Measurements from ENCODE around the gene DYNC1I1. TPM values are rescaled to one million over a fixed set of nuclear protein-coding genes. Genes with fewer than 3 reads are reported as not detected.

DYNC1I1 gene
- total and polyA plus RNA-seq, 2 donors (not counting 3 experiments of a cell fraction or from before 2014, with no cell fraction given), result 1.8 to 3.6 TPM

DNA sequence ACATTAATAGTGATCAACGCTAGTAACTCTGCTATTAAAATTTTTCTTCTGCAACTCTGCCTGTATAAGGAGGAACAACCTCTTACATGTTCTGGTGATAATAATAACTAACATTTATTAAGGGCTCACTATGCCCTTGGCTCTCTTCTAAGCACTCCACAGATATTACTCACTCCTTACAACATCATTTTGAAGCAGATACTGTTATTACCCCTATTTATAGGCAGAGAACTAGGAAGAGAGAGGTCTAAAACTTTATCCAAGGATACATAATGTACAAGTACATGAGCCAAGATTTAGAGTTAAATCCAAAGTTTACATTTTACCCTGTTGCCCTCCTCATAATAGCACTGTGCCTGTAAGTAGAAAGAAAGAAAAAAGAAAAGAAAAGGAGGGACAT is 205.6 kb downstream of the DYNC1I1 start:
- H3K27me3 ChIP-seq (ENCODE audit: control insufficient read depth in 2 of 2, insufficient read depth in 2 of 2, low read length in 2 of 2), result no peaks in the 10 kb centered on the region
- no peaks in the 10 kb centered on the region for H3K79me2 ChIP-seq (ENCODE audit: control insufficient read depth, insufficient read depth, low read length)
- DNase-seq (ENCODE audit: low read depth, low spot score) (no peak), FAIRE-seq (no peak)
- dilution Hi-C loops (cut with MboI; ENCODE audit: extremely low pct_ligation_motif_present, low sequenced_read_pairs) (no loop called here), intact Hi-C loops (cut with micrococcal nuclease) (no loop called here)
- peaks cover 9% of the 10 kb centered on the region for H3K4me1 ChIP-seq (ENCODE audit: control insufficient read depth, extremely low read depth, insufficient read depth, low read length)
- no peaks in the 10 kb centered on the region for H3K9me1 ChIP-seq (replicated peaks; ENCODE audit: control insufficient read depth, extremely low read depth, insufficient read depth, low read length)
- no peak overlapping the region for H3K9ac ChIP-seq (replicated peaks; ENCODE audit: extremely low read depth, insufficient read depth, low read length)
- H3K4me3 ChIP-seq (replicated peaks in 1 of 3; ENCODE audit: insufficient read depth in 1 of 3, low read depth in 1 of 3, low read length in 3 of 3), result no peak overlapping the region
- no peaks in the 10 kb centered on the region for H3K36me3 ChIP-seq (ENCODE audit: control insufficient read depth in 2 of 2, extremely low read depth in 1 of 2, insufficient read depth in 2 of 2, low read length in 2 of 2)
- no peaks in the 10 kb centered on the region for H4K20me1 ChIP-seq (replicated peaks; ENCODE audit: control insufficient read depth, extremely low read depth, insufficient read depth, low read length)
- peak overlapping the region; percentile 16 for H3K4me2 ChIP-seq (ENCODE audit: insufficient read depth, low read length)
- ChIA-PET CTCF (no interaction called here), POLR2A (no interaction called here)
- H2AFZ ChIP-seq (ENCODE audit: low read depth, low read length), result no peak overlapping the region
- H3K27ac ChIP-seq (ENCODE audit: insufficient read depth, low read depth, low read length), result no peak overlapping the region
- BruUV-seq (replicated peaks), result no TSS peak
- TF ChIP-seq GATA2 (IDR thresholded peaks at IDR 0.05; ENCODE audit: insufficient read depth, insufficient read length, low read depth, low read length), result no peak
- no peak for TF ChIP-seq EZH2 (IDR thresholded peaks at IDR 0.05; ENCODE audit: borderline replicate concordance, low read depth, low read length, severe bottlenecking)
- TF ChIP-seq POLR2A (IDR thresholded peaks at IDR 0.05; ENCODE audit: low read depth, low read length), result no peak
- TF ChIP-seq POLR2AphosphoS5 (IDR thresholded peaks at IDR 0.05; ENCODE audit: insufficient read depth, low read depth, low read length), result no peak
- no peak for TF ChIP-seq JUN (IDR thresholded peaks at IDR 0.05; ENCODE audit: borderline replicate concordance, insufficient read depth, insufficient read length, low read depth)
- no peak for TF ChIP-seq MAX (IDR thresholded peaks at IDR 0.05; ENCODE audit: insufficient read depth, insufficient read length)
- TF ChIP-seq FOS (IDR thresholded peaks at IDR 0.05; ENCODE audit: borderline replicate concordance, insufficient read depth, low read length), result no peak
- TF ChIP-seq, protein P1, sequence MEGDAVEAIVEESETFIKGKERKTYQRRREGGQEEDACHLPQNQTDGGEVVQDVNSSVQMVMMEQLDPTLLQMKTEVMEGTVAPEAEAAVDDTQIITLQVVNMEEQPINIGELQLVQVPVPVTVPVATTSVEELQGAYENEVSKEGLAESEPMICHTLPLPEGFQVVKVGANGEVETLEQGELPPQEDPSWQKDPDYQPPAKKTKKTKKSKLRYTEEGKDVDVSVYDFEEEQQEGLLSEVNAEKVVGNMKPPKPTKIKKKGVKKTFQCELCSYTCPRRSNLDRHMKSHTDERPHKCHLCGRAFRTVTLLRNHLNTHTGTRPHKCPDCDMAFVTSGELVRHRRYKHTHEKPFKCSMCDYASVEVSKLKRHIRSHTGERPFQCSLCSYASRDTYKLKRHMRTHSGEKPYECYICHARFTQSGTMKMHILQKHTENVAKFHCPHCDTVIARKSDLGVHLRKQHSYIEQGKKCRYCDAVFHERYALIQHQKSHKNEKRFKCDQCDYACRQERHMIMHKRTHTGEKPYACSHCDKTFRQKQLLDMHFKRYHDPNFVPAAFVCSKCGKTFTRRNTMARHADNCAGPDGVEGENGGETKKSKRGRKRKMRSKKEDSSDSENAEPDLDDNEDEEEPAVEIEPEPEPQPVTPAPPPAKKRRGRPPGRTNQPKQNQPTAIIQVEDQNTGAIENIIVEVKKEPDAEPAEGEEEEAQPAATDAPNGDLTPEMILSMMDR (IDR thresholded peaks at IDR 0.05; ENCODE audit: extremely low read depth in 1 of 2, insufficient read depth in 1 of 2, low read depth in 1 of 2, low read length in 2 of 2), result no peak
- TF ChIP-seq MYC (IDR thresholded peaks at IDR 0.05; ENCODE audit: low read depth, low read length), result no peak
- H3K9me3 ChIP-seq (replicated peaks; ENCODE audit: control insufficient read depth, insufficient read depth, low read length), result no peaks in the 10 kb centered on the region
